Mesothelial cell of epicardium (in vitro differentiated cells): ENCODE measurements around the gene SLC38A7. TPM values are rescaled to one million over a fixed set of nuclear protein-coding genes. Genes with fewer than 3 reads are reported as not detected.
"Not testable (repeated sequence)": the region's sequence is repeated elsewhere in the genome, so short reads cannot be mapped to it uniquely, and the experiment has no call there.

Source experiments
- DNase-seq, 2 experiments: peaks; one replicate each; pipeline ENCODE4 v3.0.0; 2021; ENCODE audit warnings: low spot score in 2 of 2; ENCODE audit not compliant: unreplicated experiment in 2 of 2
- H3K27ac Mint-ChIP-seq: 2 replicates; pipeline ENCODE4 v1.8.0; 2021; ENCODE audit warnings: mixed read lengths
- H3K27me3 Mint-ChIP-seq: 2 replicates; pipeline ENCODE4 v1.8.0; 2021; ENCODE audit warnings: low read depth, mixed read lengths
- H3K36me3 Mint-ChIP-seq: 2 replicates; pipeline ENCODE4 v1.8.0; 2021; ENCODE audit warnings: mixed read lengths
- H3K4me1 Mint-ChIP-seq: 2 replicates; pipeline ENCODE4 v1.8.0; 2021; ENCODE audit warnings: mixed read lengths
- H3K4me3 Mint-ChIP-seq: 2 replicates; pipeline ENCODE4 v1.8.0; 2021; ENCODE audit warnings: mild to moderate bottlenecking, moderate library complexity, mixed read lengths
- H3K9me3 Mint-ChIP-seq: 2 replicates; pipeline ENCODE4 v1.8.0; 2021; ENCODE audit warnings: mixed read lengths
- total RNA-seq: library from RNA; stranded (reverse); gene quantifications from 3 replicates; pipeline ENCODE4 v1.2.1, GENCODE V29; 2021
- TF ChIP-seq, protein P1 (sequence below): fragments of 200-600 bp; sonication (generic); IDR thresholded peaks from one replicate; pipeline ENCODE4 v1.5.0; 2021; ENCODE audit warnings: antibody characterized with exemption; ENCODE audit not compliant: unreplicated experiment

Gene SLC38A7
- total RNA-seq, 1 donor from 2014 or later = 33.0 TPM

DNA sequence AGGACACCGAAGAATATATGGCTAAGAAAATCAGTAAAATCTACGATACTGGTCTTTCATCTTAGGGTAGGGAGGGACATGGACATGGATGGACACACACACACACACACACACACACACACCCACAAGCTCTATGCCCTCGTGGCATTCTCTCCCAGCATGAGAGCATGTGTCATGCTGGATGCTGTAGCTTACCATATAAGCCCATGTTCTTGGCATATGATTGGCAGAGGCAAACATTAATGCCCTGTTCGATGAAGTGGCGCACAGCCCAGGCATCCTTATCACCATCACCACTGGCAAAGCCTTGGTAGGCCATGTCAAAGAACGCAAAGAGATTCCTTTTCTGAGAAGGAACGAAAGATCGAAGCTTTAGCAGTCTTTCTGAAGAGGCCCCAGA, 31.9 kb upstream of the SLC38A7 start:
- Mint-ChIP-seq H3K4me1 (no peaks in the 10 kb centered on the region), H3K36me3 (peaks cover 56% of the 10 kb centered on the region), H3K4me3 (no peak overlapping the region), H3K27me3 (no peaks in the 10 kb centered on the region), H3K27ac (no peak overlapping the region), H3K9me3 (no peaks in the 10 kb centered on the region)
- no peak for DNase-seq
- TF ChIP-seq, protein P1, sequence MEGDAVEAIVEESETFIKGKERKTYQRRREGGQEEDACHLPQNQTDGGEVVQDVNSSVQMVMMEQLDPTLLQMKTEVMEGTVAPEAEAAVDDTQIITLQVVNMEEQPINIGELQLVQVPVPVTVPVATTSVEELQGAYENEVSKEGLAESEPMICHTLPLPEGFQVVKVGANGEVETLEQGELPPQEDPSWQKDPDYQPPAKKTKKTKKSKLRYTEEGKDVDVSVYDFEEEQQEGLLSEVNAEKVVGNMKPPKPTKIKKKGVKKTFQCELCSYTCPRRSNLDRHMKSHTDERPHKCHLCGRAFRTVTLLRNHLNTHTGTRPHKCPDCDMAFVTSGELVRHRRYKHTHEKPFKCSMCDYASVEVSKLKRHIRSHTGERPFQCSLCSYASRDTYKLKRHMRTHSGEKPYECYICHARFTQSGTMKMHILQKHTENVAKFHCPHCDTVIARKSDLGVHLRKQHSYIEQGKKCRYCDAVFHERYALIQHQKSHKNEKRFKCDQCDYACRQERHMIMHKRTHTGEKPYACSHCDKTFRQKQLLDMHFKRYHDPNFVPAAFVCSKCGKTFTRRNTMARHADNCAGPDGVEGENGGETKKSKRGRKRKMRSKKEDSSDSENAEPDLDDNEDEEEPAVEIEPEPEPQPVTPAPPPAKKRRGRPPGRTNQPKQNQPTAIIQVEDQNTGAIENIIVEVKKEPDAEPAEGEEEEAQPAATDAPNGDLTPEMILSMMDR = no peak

DNA sequence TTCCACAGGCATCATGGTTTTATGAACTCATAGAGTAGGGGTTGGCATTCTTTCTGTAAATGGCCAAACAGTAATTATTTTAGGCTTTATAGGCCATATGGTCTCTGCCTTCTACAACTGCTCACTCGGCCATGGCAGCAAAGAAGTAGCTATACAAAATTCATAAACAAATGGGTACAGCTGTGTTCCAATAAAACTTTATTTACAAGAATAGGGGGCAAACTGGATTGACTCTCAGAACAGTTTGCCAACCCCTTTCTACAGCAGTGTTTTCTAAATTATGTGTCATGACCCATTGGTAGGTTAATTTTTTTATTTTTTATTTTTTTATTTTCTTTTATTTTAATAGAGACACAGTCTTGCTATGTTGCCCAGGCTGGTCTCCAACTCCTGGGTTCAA, 29.2 kb upstream of the SLC38A7 start:
- H3K4me3 Mint-ChIP-seq = no peak overlapping the region
- peaks cover 48% of the 10 kb centered on the region for H3K36me3 Mint-ChIP-seq
- no peak for DNase-seq
- no peaks in the 10 kb centered on the region for H3K9me3 Mint-ChIP-seq
- no peaks in the 10 kb centered on the region for H3K4me1 Mint-ChIP-seq
- TF ChIP-seq, protein P1 = no peak
- H3K27ac Mint-ChIP-seq = no peak overlapping the region
- H3K27me3 Mint-ChIP-seq = no peaks in the 10 kb centered on the region

DNA sequence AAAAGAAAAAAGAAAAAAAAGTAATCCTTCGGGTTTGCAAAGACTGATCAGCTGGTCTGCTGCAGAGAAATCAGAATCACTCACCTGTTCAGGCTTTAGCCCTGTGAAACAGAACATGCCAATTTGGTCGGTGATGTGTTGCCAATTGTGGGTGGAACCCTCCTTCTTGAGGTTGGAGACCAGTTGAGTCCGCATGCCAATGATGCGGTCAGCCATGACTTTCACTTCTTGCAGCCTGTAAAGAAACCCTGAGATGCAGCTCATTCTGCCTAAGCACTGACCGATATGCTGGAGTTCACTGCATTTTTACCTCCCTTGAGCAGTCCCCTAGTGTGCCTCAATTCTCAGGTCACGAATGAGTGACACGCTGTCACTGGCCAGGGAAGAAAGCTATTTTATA, 24.8 kb upstream of the SLC38A7 start:
- no peak for DNase-seq
- H3K27ac Mint-ChIP-seq = no peak overlapping the region
- H3K4me3 Mint-ChIP-seq = no peak overlapping the region
- TF ChIP-seq, protein P1 = no peak
- H3K27me3 Mint-ChIP-seq = no peaks in the 10 kb centered on the region
- H3K36me3 Mint-ChIP-seq = peaks cover 36% of the 10 kb centered on the region
- no peaks in the 10 kb centered on the region for H3K4me1 Mint-ChIP-seq
- no peaks in the 10 kb centered on the region for H3K9me3 Mint-ChIP-seq

DNA sequence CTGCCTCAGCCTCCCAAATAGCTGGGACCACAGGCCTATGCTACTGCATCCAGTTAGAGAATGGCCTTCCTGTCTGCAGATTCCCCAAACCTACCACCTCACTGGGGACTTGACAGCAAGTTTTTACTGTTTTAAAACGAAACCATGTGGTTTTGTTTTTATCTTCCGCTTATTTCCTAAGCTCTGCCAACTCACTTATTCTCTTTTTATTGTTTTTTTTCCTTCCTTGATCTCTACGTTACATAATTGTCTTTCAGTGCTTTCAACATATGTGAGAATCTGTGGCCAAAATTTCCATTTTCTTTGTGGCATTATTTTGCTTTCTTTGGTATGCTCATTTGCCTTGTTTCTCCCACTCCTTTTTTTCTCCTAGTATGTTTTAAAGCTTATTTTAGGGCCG, 14.6 kb upstream of the SLC38A7 start:
- no peak overlapping the region for H3K27ac Mint-ChIP-seq
- H3K27me3 Mint-ChIP-seq = no peaks in the 10 kb centered on the region
- H3K36me3 Mint-ChIP-seq = peaks cover 1% of the 10 kb centered on the region
- no peaks in the 10 kb centered on the region for H3K4me1 Mint-ChIP-seq
- DNase-seq = no peak
- TF ChIP-seq, protein P1 = no peak
- peaks cover 8% of the 10 kb centered on the region for H3K9me3 Mint-ChIP-seq
- no peak overlapping the region for H3K4me3 Mint-ChIP-seq

DNA sequence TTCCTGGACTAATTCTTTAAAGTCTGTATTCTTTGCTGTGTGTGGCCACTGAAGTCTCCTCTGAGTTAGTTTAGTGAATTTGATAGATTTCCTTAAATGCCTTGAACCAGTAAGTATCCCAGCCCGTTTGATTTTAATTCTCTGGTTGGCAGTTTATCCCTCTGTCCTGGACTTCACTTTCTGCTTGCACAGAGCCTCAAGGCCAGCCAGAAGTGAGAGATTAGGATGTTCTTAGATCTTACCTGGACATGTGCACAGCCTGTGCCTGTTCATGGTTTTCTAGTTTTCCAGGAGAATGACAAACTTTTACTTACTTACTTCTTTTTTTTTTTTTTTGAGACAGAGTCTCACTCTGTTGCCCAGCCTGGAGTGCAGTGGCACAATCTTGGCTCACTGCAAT, 10.8 kb upstream of the SLC38A7 start:
- H3K27ac Mint-ChIP-seq = no peak overlapping the region
- peaks cover 22% of the 10 kb centered on the region for H3K9me3 Mint-ChIP-seq
- H3K27me3 Mint-ChIP-seq = peaks cover 2% of the 10 kb centered on the region
- TF ChIP-seq, protein P1 = no peak
- no peaks in the 10 kb centered on the region for H3K4me1 Mint-ChIP-seq
- no peak overlapping the region for H3K4me3 Mint-ChIP-seq
- H3K36me3 Mint-ChIP-seq = no peaks in the 10 kb centered on the region
- DNase-seq = no peak

DNA sequence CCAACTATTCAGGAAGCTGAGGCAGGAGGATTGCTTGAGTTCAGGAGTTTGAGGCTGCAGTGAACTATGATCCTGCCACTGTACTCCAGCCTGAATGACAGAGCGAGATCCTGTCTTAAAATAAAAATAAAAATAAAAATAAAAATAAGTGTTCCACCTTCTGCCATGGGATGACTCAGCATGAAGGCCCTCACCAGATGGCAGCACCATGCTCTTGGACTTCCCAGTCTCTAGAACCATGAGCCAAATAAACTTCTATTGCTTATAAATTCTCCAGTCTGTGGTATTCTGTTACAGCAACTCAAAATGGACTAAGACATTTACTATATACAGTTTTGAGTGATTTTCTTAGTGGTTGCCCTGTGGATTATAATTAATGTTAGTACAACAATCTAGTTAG, 7.9 kb upstream of the SLC38A7 start:
- no peak overlapping the region for H3K4me3 Mint-ChIP-seq
- DNase-seq = no peak
- no peaks in the 10 kb centered on the region for H3K36me3 Mint-ChIP-seq
- no peaks in the 10 kb centered on the region for H3K4me1 Mint-ChIP-seq
- TF ChIP-seq, protein P1 = no peak
- peaks cover 11% of the 10 kb centered on the region for H3K27me3 Mint-ChIP-seq
- peaks cover 22% of the 10 kb centered on the region for H3K9me3 Mint-ChIP-seq
- H3K27ac Mint-ChIP-seq = no peak overlapping the region

DNA sequence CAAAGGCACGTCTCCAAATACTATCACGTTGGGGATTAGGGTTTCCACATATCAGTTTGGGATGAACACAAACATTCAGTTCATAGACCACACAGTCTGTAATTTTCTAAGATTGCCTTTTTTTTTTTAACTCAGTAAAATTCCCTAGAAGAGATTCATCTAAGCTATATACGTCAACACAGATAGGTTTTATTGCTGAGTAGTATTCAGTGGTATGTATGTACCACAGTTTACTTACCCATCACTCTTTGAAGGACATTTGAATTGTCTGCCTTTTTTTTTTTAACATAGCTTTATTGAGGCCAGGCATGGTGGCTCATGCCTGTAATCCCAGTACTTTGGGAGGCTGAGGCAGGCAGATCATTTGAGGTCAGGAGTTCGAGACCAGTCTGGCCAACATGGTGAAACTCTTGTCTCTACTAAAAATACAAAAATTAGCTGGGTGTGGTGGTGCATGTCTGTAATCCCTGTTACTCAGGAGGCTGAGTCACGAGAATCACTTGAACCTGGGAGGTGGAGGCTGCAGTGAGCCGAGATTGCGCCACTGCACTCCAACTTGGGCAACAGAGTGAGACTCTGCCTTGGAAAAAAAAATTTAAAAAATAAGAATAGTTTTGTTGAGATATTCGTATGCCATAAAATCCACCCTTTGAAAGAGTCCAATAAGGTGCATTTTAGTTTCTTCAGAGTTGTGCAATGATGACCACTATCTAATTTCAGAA, 2.6 kb upstream of the SLC38A7 start:
- H3K9me3 Mint-ChIP-seq, DNase-seq, H3K36me3 Mint-ChIP-seq, H3K4me3 Mint-ChIP-seq, H3K27ac Mint-ChIP-seq: not testable (repeated sequence)
- peaks cover 11% of the 10 kb centered on the region for H3K27me3 Mint-ChIP-seq
- peaks cover 13% of the 10 kb centered on the region for H3K4me1 Mint-ChIP-seq
